Fibroblast of lung (primary cell): ENCODE data around the gene MAPKAPK5. TPM values are rescaled to one million over a fixed set of nuclear protein-coding genes. Genes with fewer than 3 reads are reported as not detected.
"Not testable (repeated sequence)": the region's sequence is repeated elsewhere in the genome, so short reads cannot be mapped to it uniquely, and the experiment has no call there.

ENCODE experiments used
- DNase-seq, 2 donors: peaks; one replicate each; pipeline versions ENCODE4 v3.0.0 to v3.0.0-alpha.2; 2010; ENCODE audit warnings: low read depth in 2 of 2
- H2AFZ ChIP-seq: 2 replicates; pipeline ENCODE4 v1.5.1; 2012; ENCODE audit warnings: low read length, control low read depth, inconsistent platforms
- H3K27ac ChIP-seq: 2 replicates; pipeline ENCODE4 v1.5.1; 2011; ENCODE audit warnings: low read length, control low read depth; ENCODE audit not compliant: insufficient read depth
- H3K27me3 ChIP-seq: 2 replicates; pipeline ENCODE4 v1.5.1; 2011; ENCODE audit warnings: mild to moderate bottlenecking, low read length; ENCODE audit not compliant: control insufficient read depth, insufficient read depth
- H3K36me3 ChIP-seq: 2 replicates; pipeline ENCODE4 v1.5.1; 2011; ENCODE audit warnings: low read length; ENCODE audit not compliant: control insufficient read depth, insufficient read depth
- H3K4me1 ChIP-seq: 2 replicates; pipeline ENCODE4 v1.5.1; 2011; ENCODE audit warnings: low read length; ENCODE audit not compliant: control insufficient read depth, insufficient read depth; ENCODE audit errors: extremely low read depth
- H3K4me2 ChIP-seq: 2 replicates; pipeline ENCODE4 v1.5.1; 2011; ENCODE audit warnings: low read length, control low read depth; ENCODE audit not compliant: insufficient read depth; ENCODE audit errors: extremely low read depth
- H3K4me3 ChIP-seq, 4 experiments: fragments of 200-600 bp in 1 of 4; sonication (generic) in 1 of 4; replicated peaks in 1 of 4; 2 replicates each; pipeline ENCODE4 v1.5.1; 2011 to 2016; ENCODE audit warnings: low read length in 4 of 4, low read depth in 3 of 4, mild to moderate bottlenecking in 3 of 4, control low read depth in 2 of 4, inconsistent platforms in 1 of 4, mixed read lengths in 1 of 4; ENCODE audit not compliant: insufficient read depth in 1 of 4; ENCODE audit errors: control extremely low read depth in 1 of 4
- H3K79me2 ChIP-seq: 2 replicates; pipeline ENCODE4 v1.5.1; 2012; ENCODE audit warnings: mild to moderate bottlenecking, low read length, inconsistent platforms; ENCODE audit not compliant: control insufficient read depth, insufficient read depth
- H3K9ac ChIP-seq: 2 replicates; pipeline ENCODE4 v1.5.1; 2011; ENCODE audit warnings: mild to moderate bottlenecking, low read length, control low read depth; ENCODE audit not compliant: insufficient read depth
- H3K9me3 ChIP-seq: 2 replicates; pipeline ENCODE4 v1.5.1; 2012; ENCODE audit warnings: low read depth, low read length; ENCODE audit not compliant: control insufficient read depth, insufficient read depth
- H4K20me1 ChIP-seq: 2 replicates; pipeline ENCODE4 v1.5.1; 2011; ENCODE audit warnings: low read length; ENCODE audit not compliant: control insufficient read depth, insufficient read depth; ENCODE audit errors: extremely low read depth
- EZH2 ChIP-seq: IDR thresholded peaks from 2 replicates; pipeline ENCODE4 v1.5.1; 2012; ENCODE audit warnings: low read length, control low read depth, mild to moderate bottlenecking; ENCODE audit errors: missing control alignments
- polyA plus RNA-seq, 2 donors: library from polyadenylated mRNA; depleted of rRNA in 1 of 2; stranded (reverse) in 1 of 2; unstranded in 1 of 2; fragments of >200 nt; gene quantifications; 2 replicates each; pipeline ENCODE4 v1.2.1, GENCODE V29; 2011 to 2012; ENCODE audit warnings: missing spikeins in 1 of 2
- total RNA-seq: library from RNA; depleted of rRNA; stranded (reverse); fragments of >200 nt; gene quantifications from 2 replicates; pipeline ENCODE4 v1.2.1, GENCODE V29; 2014
- TF ChIP-seq, protein P1 (sequence below), 2 donors: IDR thresholded peaks in 1 of 2; conservative IDR thresholded peaks in 1 of 2; 1 replicate in 1 of 2; 2 replicates in 1 of 2; pipeline ENCODE4 v1.5.1; 2011 to 2012; ENCODE audit warnings: low read length in 2 of 2, control low read depth in 1 of 2, inconsistent platforms in 1 of 2, low read depth in 1 of 2, mild to moderate bottlenecking in 1 of 2

The MAPKAPK5 gene
- total and polyA plus RNA-seq, 2 donors (not counting 1 experiment from before 2014, with no cell fraction given) = 26.8 to 34.6 TPM

DNA sequence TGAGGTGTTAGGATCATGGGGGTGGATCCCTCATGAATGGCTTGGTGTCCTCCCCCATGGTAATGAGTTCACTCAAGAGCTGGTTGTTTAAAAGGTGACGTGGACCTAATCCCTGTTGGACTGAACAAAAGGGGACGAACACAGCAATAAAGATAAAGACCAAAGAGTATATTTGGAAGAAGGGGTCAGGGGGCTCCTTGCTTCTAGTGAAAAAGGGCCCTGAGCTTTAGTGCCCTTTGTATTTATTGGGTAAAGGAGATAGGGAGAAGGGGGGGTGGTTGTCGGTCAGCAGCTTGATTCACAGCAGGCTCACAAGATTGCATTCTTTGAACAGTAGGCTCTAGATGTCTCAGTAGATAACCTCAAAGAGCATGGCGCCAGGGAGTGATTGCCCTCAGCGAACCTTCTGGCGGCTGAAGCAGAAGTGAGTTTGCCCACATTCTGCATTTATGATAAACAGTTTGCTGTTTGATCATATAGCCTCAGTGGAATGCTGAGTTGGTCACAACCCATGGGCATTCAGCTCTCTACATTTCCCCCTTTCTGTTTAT lies 25.9 kb upstream of the MAPKAPK5 start:
- Histone ChIP-seq H3K4me3 (no peak overlapping the region), H3K9me3 (no peaks in the 10 kb centered on the region), H2AFZ (no peak overlapping the region), H3K27me3 (peaks cover 4% of the 10 kb centered on the region), H3K4me2 (no peak overlapping the region), H3K4me1 (no peaks in the 10 kb centered on the region), H3K9ac (no peak overlapping the region), H3K79me2 (no peaks in the 10 kb centered on the region), H4K20me1 (no peaks in the 10 kb centered on the region), H3K27ac (no peak overlapping the region), H3K36me3 (no peaks in the 10 kb centered on the region)
- TF ChIP-seq, protein P1, sequence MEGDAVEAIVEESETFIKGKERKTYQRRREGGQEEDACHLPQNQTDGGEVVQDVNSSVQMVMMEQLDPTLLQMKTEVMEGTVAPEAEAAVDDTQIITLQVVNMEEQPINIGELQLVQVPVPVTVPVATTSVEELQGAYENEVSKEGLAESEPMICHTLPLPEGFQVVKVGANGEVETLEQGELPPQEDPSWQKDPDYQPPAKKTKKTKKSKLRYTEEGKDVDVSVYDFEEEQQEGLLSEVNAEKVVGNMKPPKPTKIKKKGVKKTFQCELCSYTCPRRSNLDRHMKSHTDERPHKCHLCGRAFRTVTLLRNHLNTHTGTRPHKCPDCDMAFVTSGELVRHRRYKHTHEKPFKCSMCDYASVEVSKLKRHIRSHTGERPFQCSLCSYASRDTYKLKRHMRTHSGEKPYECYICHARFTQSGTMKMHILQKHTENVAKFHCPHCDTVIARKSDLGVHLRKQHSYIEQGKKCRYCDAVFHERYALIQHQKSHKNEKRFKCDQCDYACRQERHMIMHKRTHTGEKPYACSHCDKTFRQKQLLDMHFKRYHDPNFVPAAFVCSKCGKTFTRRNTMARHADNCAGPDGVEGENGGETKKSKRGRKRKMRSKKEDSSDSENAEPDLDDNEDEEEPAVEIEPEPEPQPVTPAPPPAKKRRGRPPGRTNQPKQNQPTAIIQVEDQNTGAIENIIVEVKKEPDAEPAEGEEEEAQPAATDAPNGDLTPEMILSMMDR (conservative IDR thresholded peaks at IDR 0.05 in 1 of 2, IDR thresholded peaks at IDR 0.05 in 1 of 2; ENCODE audit: low read depth in 1 of 2, low read length in 2 of 2) = no peak
- no peak for TF ChIP-seq EZH2
- no peak for DNase-seq

DNA sequence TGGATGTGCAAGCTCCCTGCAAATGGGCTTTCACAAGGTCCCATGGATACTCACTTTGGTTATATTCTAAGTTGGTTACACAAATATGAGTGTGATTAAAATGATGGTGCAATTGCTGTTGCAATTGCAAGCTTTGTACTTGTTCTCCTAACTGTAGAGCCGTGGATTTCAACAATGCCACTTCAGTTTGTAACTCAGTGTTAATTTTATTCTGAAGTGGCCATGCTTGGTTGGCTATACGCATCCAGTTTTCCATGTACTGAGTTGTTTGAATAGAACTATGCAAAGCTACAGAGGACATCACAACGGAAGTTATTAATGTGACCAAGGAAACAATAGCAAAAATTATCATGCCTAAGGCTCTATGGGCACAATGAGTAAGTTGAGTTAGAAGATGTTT lies 25.1 kb upstream of the MAPKAPK5 start:
- not testable (repeated sequence) for H3K4me2 ChIP-seq, H3K27ac ChIP-seq, H4K20me1 ChIP-seq, H3K4me3 ChIP-seq, H3K27me3 ChIP-seq, H2AFZ ChIP-seq, H3K36me3 ChIP-seq, H3K9ac ChIP-seq, H3K4me1 ChIP-seq, H3K9me3 ChIP-seq, DNase-seq, H3K79me2 ChIP-seq

DNA sequence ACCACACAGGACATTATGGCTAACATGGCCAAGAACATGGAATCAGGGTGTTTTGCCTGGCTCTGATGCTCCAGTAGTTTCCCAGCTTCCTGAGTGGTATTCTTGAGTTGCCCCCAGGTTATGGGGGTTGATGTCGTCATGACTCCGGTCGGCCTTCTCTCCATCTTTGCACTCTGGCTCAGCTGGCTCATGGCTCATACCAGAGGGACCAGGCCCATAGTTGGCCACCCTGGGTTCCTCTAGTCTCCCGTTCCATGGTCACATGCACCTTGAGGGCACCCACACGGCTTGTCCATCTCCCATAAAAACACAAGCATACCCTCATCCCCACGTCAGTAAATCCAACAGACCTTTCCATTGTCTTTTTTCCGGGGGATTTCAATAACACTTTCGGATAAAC lies 23.7 kb upstream of the MAPKAPK5 start:
- H3K9me3 ChIP-seq = no peaks in the 10 kb centered on the region
- H3K36me3 ChIP-seq = no peaks in the 10 kb centered on the region
- no peaks in the 10 kb centered on the region for H3K79me2 ChIP-seq
- H3K27me3 ChIP-seq = peaks cover 4% of the 10 kb centered on the region
- no peak overlapping the region for H3K27ac ChIP-seq
- no peak overlapping the region for H3K9ac ChIP-seq
- no peak overlapping the region for H3K4me2 ChIP-seq
- TF ChIP-seq, protein P1 (conservative IDR thresholded peaks at IDR 0.05 in 1 of 2, IDR thresholded peaks at IDR 0.05 in 1 of 2; ENCODE audit: low read depth in 1 of 2, low read length in 2 of 2) = no peak
- TF ChIP-seq EZH2 = no peak
- no peak overlapping the region for H3K4me3 ChIP-seq
- no peak for DNase-seq
- H3K4me1 ChIP-seq = no peaks in the 10 kb centered on the region
- no peak overlapping the region for H2AFZ ChIP-seq
- H4K20me1 ChIP-seq = no peaks in the 10 kb centered on the region
